HEK293 (cell line): ENCODE results near the gene DDIT4.

Experiments used
- CTCF ChIP-seq: fragments of 450-650 bp; formaldehyde crosslinking; IDR thresholded peaks from 2 replicates; pipeline ENCODE4 v1.5.1; 2016; ENCODE audit warnings: missing biosample characterization, missing genetic modification characterization
- YY1 ChIP-seq: fragments of 450-650 bp; formaldehyde crosslinking; IDR thresholded peaks from 2 replicates; pipeline ENCODE4 v1.5.1; 2018; ENCODE audit warnings: missing biosample characterization, missing genetic modification characterization
- ZSCAN30 ChIP-seq: fragments of 450-650 bp; IDR thresholded peaks from 2 replicates; pipeline ENCODE4 v1.5.1; 2018; ENCODE audit warnings: missing biosample characterization, mild to moderate bottlenecking, missing genetic modification characterization, moderate library complexity

DNA sequence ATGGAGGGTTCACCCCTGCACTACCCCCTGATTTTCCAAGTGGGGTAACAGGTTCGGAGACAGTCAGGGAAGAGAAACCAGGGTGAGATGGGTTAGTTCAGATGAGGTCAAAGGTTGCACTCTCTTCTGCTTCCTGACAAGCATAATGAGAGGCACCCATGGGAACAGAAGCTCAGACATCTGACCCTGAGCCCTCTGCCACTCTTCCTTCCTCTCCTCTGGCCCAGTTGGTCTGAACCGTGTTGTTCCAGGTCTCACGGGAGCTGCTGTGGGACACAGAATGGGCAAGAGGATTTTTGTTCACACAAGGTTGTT lies 42.6 kb downstream of the DDIT4 start:
- no peak for TF ChIP-seq CTCF
- TF ChIP-seq YY1 (tag by site-specific recombination): no peak
- TF ChIP-seq ZSCAN30 (tag by site-specific recombination): no peak
